GM13976 (cell line): ENCODE measurements around the gene A3GALT2.
"Not testable (repeated sequence)": the region's sequence is repeated elsewhere in the genome, so short reads cannot be mapped to it uniquely, and the experiment has no call there.

Experiments
- DNase-seq: peaks from one replicate; pipeline ENCODE4 v3.0.0; 2012; ENCODE audit warnings: low spot score
- CTCF ChIP-seq: IDR thresholded peaks from 2 replicates; pipeline ENCODE4 v1.5.1; 2012; ENCODE audit warnings: borderline replicate concordance, mild to moderate bottlenecking; ENCODE audit not compliant: insufficient read depth; ENCODE audit errors: extremely low read depth, missing control alignments, control extremely low read depth
- in situ Hi-C: fragments of 300-500 bp; cut with MboI; formaldehyde crosslinking; loops from one replicate; pipeline ENCODE4 v1.12.0; 2022; ENCODE audit warnings: low sequenced_read_pairs, mixed read lengths, inconsistent platforms; ENCODE audit not compliant: unreplicated experiment

Gene A3GALT2

DNA sequence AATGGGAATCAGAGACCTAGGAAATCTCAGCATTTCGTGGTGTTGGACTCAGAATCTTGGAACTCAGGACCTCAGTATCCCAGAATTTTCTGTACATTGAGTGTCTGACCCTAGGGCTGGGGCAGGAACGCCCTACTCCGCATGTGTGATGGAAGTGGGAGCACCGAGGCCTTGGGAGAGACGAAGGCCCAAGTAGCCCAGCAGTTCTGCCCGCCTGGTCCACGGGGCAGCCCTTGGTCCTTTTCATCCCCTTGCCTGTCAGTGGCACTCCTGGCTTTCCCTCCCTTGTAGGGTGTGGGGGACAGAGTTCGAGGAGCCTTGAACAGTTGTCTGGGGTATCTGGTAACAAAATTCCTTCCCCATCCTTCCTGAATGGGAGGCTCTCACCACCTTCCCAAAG is 10.2 kb downstream of the A3GALT2 start:
- no peak for TF ChIP-seq CTCF
- in situ Hi-C loops = no loop called here
- DNase-seq = no peak

DNA sequence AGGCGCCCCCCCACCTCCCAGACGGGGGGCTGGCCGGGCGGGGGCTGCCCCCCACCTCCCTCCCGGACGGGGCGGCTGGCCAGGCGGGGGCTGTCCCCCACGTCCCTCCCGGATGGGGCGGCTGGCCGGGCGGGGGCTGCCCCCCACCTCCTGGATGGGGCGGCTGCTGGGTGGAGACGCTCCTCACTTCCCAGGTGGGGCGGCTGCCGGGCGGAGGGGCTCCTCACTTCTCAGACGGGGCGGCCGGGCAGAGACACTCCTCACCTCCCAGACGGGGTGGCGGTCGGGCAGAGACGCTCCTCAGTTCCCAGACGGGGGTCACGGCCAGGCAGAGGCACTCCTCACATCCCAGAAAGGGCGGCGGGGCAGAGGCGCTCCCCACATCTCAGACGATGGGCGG is 11.5 kb downstream of the A3GALT2 start:
- DNase-seq, in situ Hi-C loops: not testable (repeated sequence)

DNA sequence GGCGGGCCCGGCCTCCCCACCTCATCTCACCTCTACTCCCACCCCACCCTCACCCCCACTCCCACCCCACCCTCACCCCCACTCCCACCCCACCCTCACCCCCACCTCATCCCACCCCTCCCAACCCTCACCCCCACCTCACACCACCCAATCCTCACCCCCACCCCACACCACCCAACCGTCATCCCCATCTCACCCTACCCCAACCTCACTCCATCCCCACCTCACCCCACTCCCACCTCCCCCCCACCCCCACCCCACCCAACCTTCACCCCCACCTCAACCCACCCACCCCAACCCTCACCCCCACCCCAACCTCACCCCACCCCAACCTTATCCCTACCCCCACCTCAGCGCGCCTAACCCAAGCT is 13.4 kb downstream of the A3GALT2 start:
- no peak for DNase-seq
- no peak for TF ChIP-seq CTCF
- in situ Hi-C loops = no loop called here

DNA sequence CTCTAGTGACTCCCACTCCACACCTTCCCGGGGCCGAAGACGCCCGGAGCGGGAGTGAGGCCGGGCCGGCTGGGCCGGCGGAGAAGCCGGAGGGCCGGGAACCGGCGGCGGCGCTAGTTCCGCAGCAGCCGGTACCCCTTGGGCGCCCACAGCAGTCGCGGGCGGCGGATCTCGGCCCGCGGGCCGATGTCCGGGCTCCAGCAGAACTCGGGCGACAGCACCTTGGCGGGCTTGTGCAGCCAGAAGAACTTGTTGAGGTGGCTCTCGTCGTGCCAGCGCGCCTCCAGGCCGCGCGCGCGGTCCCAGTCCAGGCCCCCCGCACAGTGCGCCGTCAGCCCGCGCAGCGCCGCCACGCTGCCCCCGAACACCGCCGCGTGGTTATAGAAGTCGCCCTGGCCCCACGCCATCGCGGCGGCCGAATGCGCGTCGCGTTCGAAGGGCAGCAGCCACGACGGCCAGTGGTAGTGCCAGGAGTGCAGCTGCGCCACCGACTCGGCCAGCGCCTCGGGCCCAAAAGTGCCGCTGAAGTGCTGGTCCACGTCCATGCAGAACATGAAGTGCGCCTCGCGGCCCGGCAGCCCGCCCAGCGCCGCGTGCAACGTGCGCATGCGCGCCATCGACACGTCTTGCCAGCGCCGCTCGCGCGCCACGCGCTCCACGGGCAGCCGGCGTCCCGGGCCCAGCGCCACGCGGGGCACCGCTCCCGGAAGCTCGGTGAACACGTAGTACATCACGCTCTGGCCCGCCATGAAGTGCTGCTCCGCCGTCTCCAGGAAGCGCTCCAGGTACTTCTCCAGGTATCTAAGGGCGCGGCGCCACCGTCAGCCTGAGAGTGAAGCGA is 14.0 kb downstream of the A3GALT2 start:
- in situ Hi-C loops = no loop called here
- DNase-seq = no peak
- no peak for TF ChIP-seq CTCF

- in situ Hi-C loops = no loop called here
- no peak for TF ChIP-seq CTCF
- no peak for DNase-seq
Observed at GRCh38 chr1:33305816-33306652, 14.9 kb downstream of the A3GALT2 start.

DNA sequence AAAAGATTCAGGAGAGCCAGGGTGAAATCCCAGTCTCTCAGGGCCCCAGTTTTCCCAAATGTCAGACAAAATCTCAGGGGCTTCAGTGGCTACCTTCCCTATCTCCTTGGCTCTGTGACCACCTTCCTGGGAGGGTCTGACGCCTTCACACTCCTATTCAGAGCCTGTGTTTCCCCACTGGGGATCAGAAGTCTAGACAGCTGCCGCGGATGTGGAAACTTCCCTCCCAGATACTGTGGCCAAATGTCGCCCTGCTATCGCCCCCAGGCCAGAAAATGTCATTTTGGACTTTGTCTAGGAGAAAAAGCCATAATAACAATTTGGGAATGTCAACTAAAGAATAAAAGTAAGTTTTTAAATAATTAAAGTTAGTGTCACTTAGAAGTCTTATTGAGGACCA is 15.9 kb downstream of the A3GALT2 start:
- no peak for DNase-seq
- no peak for TF ChIP-seq CTCF
- in situ Hi-C loops = no loop called here

DNA sequence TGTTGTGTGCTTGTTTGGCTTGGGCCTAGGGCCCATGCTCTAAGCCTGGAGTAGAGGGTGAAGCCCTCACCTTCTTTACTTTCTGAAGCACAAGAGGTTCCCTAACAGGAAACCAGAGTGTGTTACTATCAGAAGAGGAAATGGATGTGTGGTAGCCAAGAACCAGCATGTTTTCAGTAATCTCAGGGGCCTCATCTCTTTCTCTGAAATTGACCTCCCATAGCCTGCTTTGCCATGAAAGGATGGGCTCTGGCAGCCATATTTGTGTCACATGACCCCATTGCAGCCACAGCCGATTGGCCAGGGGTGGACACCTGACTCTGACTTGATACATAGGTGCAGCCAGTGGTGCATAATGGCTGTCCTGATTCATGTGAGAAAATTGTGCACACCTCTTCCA is 18.6 kb downstream of the A3GALT2 start:
- DNase-seq = no peak
- in situ Hi-C loops = no loop called here
- no peak for TF ChIP-seq CTCF
